Myocyte (in vitro differentiated cells): ENCODE results near the gene PRAMEF12. TPM values are rescaled to one million over a fixed set of nuclear protein-coding genes. Genes with fewer than 3 reads are reported as not detected.
A peak's percentile ranks its signal among the peaks of the same experiment; 100 is the strongest.
"Not testable (repeated sequence)": the region's sequence is repeated elsewhere in the genome, so short reads cannot be mapped to it uniquely, and the experiment has no call there.

Experiments
- DNase-seq: peaks from one replicate; pipeline ENCODE4 v3.0.0-alpha.2; 2012; ENCODE audit warnings: low read depth
- polyA plus RNA-seq: library from polyadenylated mRNA; unstranded; fragments of >200 nt; gene quantifications from one replicate; pipeline ENCODE4 v1.2.1, GENCODE V29; 2012; ENCODE audit warnings: missing spikeins
- total RNA-seq: library from RNA; depleted of rRNA; stranded (reverse); fragments of >200 nt; gene quantifications from 2 replicates; pipeline ENCODE4 v1.2.3, GENCODE V29; 2014

The PRAMEF12 gene
- not detected in 2 replicates for total RNA-seq
- not detected for polyA plus RNA-seq

DNA sequence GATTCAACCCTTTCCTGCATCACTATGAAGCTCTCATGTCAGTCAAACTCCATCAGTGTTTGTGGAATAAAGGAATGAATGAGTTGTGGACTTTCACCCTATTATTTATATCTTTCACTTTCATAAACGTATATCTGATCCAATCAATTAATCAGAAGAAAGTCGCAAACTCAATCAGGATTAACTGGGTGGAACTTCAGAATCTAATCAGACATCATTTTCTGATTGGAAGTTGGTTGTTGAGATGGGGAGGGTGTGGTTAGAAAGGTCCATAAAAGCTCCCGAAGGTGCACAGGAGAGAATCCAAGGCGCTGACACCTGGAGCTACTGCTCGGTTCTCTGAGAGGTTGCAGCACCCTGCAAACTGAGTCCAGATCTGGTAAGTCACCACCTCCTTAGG is at the start of gene PRAMEF12:
TSS of gene PRAMEF12 (plus strand) at position 301 of the 400 bp plus-strand sequence. CDS start 1,130 bp downstream, outside the sequence.
- no peak for DNase-seq

DNA sequence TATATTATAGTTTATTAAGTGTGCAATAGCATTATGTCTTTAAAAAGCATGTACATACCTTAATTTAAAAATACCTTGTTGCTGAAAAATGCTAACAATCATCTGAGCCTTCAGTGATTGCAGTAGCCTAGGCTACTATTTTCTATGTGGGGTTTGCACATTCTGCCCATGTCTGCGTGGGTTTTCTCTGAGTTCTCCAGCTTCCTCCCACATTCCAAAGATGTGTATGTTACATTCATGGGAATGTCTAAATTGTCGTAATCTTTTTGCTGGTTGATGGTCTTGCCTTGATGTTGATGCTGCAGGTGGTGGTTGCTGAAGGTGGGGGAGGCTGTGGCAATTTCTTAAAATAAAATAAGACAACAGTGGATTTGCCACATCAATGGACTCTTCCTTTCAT is 45.1 kb upstream of the PRAMEF12 start:
- no peak for DNase-seq

DNA sequence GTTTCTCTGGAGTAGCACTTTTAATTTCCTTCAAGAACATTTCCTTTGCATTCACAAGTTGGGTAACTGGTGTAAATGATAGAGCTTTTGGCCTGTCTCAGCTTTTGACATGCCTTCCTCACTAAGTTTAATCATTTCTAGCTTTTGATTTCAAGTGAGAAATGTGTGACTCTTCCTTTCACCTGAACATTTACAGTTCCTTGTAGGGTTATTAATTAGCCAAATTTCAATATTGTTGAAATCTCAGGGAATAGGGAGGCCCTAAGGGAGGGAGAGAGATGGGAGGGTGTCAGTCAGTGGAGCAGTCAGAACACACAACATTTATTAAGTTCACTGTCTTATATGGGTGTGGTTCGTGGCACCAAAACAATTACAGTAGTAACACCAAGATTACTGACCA is 43.4 kb upstream of the PRAMEF12 start:
- no peak for DNase-seq

DNA sequence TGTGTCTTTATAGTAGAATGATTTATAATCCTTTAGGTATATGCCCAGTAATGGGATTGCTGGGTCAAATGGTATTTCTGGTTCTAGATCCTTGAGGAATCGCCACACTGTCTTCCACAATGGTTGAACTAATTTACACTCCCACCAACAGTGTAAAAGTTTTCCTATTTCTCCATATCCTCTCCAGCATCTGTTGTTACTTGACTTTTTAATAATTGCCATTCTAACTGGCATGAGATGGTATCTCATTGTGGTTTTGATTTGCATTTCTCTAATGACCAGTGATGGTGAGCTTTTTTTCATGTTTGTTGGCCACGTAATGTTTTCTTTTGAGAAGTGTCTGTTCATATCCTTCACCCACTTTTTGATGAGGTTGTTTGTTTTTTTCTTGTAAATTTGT is 42.5 kb upstream of the PRAMEF12 start:
- DNase-seq: not testable (repeated sequence)

DNA sequence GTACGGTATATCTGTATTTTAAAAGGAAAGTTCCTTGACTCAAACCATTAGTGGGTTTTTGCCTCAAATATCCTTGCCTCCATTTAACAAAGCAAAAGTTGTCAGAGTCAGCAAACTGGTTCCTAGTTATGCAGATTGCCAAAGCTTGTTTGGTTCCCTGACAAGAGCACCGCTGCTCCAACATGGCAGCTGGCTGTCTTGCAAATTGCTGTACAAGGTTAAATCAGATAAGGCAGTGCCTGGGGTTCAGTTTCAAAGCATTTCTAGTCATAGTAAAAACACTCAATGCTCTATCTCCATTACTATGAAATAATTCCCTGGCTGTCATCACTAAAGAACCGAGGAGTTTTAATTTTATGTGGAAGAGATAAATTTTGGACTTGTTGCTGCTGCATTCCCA is 38.9 kb upstream of the PRAMEF12 start:
- DNase-seq: no peak

DNA sequence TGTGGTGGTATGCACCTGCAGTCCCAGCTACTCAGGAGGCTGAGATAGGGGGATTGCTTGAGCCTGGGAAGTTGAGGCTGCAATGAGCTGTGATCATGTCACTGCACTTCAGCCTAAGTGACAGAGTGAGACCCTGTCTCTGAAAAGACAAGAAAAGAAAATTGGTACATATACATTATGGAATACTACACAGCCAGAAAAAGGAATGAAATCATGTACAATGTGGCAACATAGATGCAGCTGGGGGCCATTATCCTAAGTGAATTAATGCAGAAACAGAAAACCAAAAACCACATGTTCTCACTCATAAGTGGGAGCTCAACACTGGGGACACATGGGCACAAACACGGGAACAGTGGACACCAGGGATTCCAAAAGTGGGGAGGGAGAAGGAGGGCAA is 34.6 kb upstream of the PRAMEF12 start:
- no peak for DNase-seq

DNA sequence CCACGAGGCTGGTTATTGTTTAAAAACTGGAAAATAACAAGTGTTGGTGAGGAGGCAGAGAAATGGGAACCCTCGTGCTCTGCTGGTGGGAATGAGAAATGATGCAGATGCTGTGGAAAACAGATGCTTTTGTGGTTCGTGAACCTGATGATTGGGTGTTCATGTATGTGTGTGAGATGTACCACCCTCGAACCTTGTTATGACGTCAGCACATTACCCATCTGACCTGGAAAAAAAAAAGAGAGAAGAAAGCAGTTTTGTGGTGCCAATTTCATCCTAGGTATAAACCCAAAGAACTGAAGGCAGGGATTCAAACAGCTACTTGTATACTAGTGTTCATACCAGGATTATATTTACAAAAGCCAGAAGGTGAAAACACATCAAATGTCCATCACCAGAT is 33.9 kb upstream of the PRAMEF12 start:
- no peak for DNase-seq

DNA sequence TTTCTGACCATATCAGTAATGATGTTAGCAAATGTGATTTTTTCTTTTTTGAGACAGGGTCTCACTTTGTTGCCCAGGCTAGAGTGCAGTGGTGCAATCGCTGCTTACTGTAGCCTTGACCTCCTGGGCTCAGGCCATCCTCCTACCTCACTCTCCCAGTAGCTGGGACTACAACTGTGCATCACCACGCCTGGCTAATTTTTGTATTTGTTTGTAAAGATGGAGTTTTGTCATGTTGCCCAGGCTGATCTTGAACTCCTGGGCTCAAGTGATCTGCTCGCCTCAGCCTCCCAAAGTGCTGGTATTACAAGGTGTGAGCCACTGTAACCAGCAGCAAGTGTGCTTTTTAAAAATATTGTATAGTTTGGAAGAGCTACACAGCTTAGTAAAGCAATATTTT is 31.6 kb upstream of the PRAMEF12 start:
- DNase-seq: no peak

DNA sequence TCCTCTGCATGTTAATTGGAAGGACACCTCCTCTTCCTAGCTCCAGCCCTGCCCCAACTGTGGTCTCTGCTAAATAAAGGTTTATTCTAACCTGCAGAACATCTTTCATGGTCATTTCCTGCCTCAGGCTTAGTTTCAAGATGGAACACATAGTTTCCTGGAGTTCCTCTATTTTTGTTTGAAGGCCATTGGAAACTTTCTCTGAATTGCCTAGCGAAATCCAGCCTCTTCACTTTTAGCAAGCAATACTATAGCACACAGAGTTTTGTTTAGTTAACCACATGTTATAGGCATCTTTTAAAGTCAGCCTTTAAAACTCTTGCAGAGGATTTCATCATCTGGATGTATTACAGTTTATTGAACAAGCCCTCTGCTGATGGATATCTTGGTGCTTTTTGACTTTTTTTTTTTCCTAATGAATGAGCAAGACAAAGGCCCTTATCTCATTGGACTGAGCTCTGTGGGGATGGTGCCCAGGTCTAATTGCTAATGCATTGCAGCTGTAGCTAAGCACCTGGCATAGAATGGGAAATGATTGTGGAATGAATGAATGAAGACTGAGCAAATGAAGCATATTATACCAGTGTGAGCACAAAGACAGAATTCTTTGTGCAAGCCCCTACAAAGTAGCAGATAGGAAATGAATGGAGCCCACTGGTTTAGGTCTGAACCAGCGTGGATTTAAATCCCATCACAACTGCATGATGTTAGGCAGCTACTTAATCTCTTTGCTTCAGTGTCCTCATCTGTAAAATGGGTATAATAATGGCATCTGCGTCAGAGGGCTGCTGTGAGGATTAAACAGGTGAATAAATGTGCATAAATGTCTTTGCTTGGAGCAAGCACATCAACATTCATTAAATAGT is 28.2 kb upstream of the PRAMEF12 start:
- no peak for DNase-seq

DNA sequence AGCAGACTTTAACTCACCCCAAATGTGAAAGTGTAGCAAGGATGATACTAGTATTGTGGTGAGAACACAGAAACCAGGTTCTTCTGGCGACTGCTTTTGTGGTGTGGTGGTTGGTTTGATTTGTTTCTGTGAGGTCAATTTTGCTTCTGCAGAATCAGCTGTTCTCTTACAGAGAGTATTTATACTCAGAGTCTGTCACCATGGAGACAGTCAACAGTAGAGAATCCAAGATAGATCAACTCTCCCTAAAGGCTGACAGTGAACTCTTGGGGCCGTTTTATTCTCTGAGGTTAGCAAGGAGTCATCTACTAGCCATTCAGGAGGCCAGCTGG is 27.6 kb upstream of the PRAMEF12 start, which contains the start of gene CFAP107:
TSS of gene CFAP107 (plus strand) at position 209 of the 332 bp plus-strand sequence. CDS start 231 bp downstream, outside the sequence.
- DNase-seq: peak; percentile 49

DNA sequence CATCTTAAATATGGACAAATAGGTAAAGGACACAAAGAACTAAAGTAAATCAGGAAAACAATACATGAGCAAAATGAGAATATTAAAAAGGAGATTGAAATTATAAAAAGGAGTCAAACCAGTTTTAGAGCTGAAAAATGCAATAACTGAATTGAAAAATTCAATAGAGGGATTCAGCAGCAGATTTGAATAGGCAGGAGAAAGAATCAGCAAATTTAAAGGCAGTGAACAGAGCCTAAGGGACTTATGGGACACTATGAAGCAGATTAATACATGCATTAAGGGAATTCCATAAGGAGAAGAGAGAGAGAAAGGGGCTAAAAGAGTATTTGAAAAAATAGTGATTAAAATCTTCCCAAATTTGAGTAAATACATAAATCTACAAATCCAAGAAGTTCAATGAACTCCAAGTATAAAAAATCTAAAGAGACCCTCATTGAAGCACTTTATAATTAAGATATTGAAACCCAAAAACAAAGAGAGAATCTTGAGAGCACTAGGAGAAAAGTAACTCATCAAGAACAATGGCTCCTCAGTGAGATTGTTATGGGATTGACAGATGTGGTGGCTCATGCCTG is 24.7 kb upstream of the PRAMEF12 start:
- DNase-seq: peak; percentile 1

DNA sequence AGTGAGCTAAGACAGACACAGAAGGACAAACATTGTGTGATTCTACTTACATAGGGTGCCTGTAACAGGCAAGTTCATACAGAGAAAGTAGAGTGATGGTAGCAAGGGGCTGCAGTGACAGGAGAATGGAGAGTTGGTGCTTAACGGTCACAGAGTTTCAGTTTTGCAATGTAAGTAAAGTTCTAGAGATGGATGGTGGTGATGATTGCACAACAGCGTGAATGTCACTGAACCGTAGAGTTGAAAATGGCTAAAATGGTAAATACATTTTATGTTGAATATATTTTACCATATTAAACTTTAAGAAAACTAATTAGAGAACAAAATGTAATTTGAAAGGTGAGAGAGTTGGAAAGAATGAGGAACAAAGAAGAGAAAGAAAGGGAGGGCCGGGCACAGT is 18.8 kb upstream of the PRAMEF12 start:
- DNase-seq: no peak

DNA sequence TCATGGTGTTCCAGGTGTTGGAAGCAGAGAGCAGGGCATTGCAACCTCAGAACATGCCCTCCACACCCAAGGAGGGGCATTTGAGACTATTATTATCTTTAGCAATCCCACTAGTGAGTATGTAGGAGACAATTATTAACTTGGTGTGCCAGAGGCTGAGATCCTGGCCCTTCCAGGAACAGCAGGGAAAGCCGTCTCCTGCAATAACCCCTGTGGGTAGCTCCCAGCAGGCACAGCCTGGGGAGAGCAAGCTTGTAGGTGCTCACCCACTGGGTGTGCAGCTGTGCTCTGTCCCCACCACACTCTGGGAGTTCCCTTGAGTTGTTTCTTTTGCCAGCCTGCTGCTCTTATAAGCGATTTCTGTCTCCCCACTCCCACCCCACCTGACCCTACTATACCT is 17.3 kb upstream of the PRAMEF12 start:
- no peak for DNase-seq

DNA sequence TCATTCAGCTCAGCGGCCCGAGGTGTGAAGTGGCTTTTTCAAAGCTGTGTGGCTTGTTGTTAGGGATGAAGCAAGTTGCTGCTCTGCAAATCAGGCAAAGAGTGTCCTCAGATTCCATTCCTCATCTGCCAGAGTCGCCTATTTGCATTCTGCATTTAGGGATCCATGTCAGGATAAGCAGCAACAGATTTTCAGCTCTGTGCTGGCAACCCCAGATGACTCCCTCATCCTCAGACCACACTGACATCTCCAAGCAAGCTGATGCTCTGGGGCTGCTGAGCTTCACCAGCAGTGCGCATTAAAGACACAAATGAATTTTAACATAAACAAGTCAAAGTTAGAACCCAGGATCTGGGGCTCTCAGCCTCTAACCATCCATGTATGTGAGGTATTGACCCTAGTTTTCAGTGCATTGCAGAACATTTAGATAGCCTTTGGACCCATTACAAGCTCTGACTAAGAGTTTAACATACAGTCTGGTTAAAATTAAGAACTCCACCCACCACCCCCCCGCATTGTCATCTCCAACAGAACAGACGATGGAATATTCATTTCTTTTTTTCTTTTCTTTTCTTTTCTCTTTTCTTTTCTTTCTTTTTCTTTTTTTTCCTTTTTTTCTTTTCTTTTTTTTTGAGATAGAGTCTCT is 16.6 kb upstream of the PRAMEF12 start:
- no peak for DNase-seq

DNA sequence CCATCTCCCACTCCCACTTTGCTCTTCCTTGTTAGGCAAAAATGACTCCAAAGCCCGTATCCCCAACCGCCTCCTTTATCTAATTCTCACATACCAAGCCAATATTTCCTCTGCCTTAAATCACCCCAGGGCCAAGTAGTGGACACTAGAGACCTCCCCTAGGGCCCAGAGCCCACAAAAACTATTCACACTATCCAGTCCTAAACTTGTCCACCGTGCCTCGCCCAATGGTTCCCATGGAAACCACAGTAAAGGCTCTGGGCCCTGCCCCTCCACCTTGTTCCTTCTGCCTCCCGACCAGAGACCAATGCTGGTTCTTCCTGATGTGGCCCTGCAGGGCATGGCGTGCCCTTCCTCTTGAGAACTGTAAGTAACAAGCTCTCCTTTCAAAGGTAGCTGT is 15.7 kb upstream of the PRAMEF12 start:
- no peak for DNase-seq

DNA sequence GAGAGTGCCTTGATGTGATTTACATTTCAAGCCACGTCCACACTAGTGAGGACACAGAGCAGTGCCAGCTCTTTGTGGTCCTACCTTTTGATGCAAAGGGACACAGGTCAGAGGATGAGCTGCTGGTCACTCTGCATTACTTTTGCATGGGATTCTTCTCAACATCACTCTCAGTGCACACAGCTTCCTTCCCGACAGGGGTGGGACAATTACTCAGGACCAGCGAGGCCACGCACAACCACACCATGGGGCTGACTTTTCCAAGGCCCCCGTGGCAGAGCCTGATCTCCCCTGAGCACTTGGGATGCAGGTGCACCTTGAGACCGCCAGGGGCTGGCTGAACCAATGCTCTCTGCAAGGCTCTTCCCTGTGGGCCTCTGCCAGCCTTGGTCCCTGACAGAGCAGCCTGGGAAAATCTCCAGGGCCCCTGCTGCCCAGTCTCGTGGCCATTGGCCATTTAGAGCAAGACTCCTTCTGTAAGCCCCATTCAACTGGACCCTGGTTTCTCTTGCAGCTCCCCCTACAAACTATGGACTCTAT is 13.2 kb upstream of the PRAMEF12 start:
- no peak for DNase-seq

DNA sequence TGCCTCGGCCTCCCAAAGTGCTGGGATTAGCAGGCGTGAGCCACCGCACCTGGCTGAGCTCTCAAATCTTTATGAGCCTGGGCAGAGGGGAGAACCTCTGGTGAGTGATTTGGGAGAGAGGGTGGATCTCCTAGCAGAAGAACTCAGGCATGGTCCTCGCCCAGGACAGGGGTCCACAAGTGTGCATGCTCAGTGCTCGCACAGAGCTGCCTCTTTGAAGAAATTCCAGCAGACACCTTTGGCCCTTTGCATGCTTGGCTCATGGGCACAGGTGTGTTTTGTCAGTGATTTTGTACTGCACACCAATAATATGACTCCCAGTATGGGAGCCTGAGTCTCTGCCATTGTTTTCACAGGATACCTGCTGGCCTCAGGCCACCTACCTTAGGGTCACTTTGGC is 11.8 kb upstream of the PRAMEF12 start:
- DNase-seq: no peak

DNA sequence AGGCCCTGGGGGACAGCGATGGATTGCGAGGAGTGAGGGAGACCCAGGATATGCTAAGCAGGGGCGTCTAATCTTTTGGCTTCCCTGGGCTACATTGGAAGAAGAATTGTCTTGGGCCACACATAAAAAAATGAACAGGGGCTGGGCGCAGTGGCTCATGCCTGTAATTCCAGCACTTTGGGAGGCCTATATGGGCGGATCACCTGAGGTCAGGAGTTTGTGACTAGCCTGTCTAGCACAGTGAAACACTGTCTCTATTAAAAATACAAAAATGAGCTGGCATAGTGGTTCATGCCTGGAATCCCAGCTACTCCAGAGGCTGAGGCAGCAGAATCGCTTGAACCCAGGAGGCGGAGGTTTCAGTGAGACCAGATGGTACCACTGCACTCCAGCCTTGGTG is 10.8 kb upstream of the PRAMEF12 start:
- DNase-seq: no peak

DNA sequence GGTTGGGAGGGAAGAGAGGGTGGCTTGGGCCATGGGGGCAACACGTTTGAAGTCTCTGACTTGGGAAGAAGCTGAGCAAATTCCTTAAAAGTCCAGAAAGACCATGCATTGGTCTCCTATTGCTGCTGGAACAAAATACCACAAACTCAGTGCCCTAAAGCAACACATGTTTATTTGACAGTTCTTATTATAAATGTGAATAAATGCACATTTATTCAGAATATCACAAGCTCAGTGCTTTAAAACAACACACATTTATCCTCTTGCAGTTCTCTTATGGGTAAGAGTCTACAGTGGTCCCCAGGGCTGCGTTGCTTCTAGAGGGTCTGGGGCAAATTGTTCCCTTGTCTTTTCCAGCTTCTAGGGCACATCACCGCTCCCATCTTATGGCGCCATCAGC is 10.1 kb upstream of the PRAMEF12 start:
- DNase-seq: no peak

DNA sequence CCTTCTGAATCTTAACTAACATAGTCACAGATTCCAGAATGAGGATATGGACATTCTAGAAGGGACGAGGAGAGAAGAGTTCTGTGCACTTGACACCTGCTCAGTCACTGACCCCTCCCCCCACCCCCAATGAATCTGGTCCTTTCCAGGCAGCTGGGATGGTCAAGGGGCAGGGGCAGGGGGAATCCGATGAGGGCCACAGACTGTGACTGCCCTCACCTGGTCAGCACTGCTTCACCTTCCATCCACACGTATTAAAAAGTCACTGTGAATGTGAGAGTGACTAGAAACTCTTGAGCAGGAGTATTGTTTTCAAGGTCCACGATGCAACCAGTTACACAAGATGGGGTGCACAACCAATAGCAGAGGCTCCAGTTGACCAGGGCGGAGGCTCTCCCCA is 9.5 kb upstream of the PRAMEF12 start:
- no peak for DNase-seq

DNA sequence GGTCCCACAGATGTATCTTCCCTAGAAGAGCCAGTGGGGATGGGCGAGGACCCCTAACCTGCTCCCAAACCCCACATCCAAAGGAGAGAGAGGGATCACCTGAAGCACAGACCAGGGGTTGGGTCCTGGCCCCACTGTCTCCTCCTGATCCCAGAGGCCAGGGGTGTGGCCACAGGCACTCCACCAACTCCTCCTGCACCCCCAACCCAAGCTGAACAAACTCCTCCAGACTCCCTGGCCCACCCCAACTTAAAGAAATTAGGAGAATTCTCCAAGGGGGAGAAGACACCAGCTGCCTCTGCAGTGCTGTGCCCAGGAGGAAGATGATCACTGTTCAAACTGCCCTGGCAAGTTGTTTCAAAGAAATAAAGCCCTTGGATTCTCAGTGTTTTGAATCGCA is 4.5 kb upstream of the PRAMEF12 start:
- DNase-seq: no peak

DNA sequence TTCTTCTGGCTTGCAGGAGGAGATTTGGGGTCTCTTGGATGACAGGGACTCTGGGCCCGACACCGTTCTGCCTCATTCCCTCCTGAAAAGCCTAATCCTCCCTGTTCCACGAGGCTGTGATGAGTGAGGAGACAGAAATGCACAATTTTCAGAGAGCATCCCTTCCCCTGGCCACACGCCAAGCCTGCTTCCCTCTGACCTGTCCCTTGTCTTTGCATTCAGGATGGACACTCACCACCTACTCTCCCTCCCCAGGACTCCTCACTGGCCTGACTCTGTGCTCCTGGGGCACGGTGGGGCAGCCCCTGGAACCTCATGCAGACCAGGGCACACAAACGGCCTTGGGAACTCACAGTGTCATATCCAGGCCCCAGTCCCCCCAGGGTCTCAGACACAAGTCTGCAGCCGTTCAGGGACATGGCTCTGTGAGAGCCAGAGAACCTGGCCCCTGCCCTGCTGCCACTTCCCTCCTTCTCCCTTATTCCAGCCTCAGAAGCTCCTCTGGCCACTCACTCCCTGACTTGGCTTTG is 3.5 kb upstream of the PRAMEF12 start:
- no peak for DNase-seq
